ENCODE data around the gene BNC1. TPM values are rescaled to one million over a fixed set of nuclear protein-coding genes. Genes with fewer than 3 reads are reported as not detected.

Gene BNC1
- total and polyA plus RNA-seq, 2 of the 4 experiments (the other 2 are of a cell fraction), result 0.38 to 0.54 TPM

DNA sequence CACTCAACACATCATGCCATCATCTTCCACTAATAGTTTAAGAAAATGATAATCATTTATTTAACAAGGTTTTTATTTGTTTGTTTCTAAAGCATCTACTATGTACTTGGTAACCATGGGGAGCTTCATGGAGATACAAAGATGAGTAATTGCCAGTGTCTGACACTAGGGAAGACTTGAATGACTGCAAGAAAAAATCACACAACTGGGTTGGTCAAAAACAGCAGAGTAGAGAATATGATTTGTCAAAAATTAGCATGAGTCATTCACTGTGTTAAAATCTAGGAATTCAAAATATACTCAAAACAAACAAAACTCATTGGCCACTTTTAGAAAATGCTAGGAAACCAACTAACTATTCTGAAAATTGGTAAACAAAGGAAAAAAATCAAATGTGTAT is 6.3 kb downstream of the BNC1 start:
- H4K20me1 ChIP-seq (ENCODE audit: insufficient read depth, low read length), result no peaks in the 10 kb centered on the region
- ATAC-seq (ENCODE audit: low read depth) (no peak), DNase-seq (no peak)
- no peak overlapping the region for H3K23ac ChIP-seq (ENCODE audit: low read depth, low read length)
- no peaks in the 10 kb centered on the region for H3K4me1 ChIP-seq (ENCODE audit: control insufficient read depth, insufficient read depth, low read length)
- H3K27ac ChIP-seq (ENCODE audit: insufficient read depth, low read length), result no peak overlapping the region
- H3K4me3 ChIP-seq (ENCODE audit: insufficient read depth, low read depth, low read length), result no peak overlapping the region
- TF ChIP-seq NFE2L2 (IDR thresholded peaks at IDR 0.05; ENCODE audit: low read depth, low read length) (no peak), MAZ (IDR thresholded peaks at IDR 0.05; ENCODE audit: borderline replicate concordance, low read depth, low read length) (no peak), RAD21 (IDR thresholded peaks at IDR 0.05; ENCODE audit: low read length) (no peak), FOS (IDR thresholded peaks at IDR 0.05; ENCODE audit: low read depth, low read length) (no peak)
- H3K9ac ChIP-seq (ENCODE audit: low read depth, low read length), result no peak overlapping the region
- no peak overlapping the region for H4K91ac ChIP-seq (ENCODE audit: insufficient read depth, low read depth, low read length)
- in situ Hi-C loops (cut with MboI; ENCODE audit: low sequenced_read_pairs) (no loop called here), dilution Hi-C loops (cut with HindIII; ENCODE audit: low sequenced_read_pairs, unreplicated experiment) (no loop called here), intact Hi-C loops (cut with micrococcal nuclease) (no loop called here)
- H2BK20ac ChIP-seq (ENCODE audit: low read depth, low read length), result no peak overlapping the region
- no peak overlapping the region for H2AFZ ChIP-seq (replicated peaks; ENCODE audit: low read length, poor library complexity)
- no peak overlapping the region for H3K4ac ChIP-seq (ENCODE audit: low read depth, low read length)
- ChIA-PET POLR2A (ENCODE audit: unreplicated experiment) (no interaction called here), CTCF (interaction anchor here (0.6 to 1.1 kb wide), 2 partner anchors 30 kb away, joined by 3 to 5 read pairs; no protein-coding TSS in a partner anchor)
- H2AK9ac ChIP-seq (replicated peaks; ENCODE audit: low read depth, low read length, poor library complexity), result no peak overlapping the region
- no peak overlapping the region for H3K18ac ChIP-seq (ENCODE audit: low read depth, low read length)
- H2BK15ac ChIP-seq (ENCODE audit: low read depth, low read length), result no peak overlapping the region
- H3K27me3 ChIP-seq (ENCODE audit: control insufficient read depth, insufficient read depth, low read length), result peaks cover 26% of the 10 kb centered on the region
- H3K56ac ChIP-seq (ENCODE audit: extremely low read depth, insufficient read depth, low read length), result no peak overlapping the region
- no peaks in the 10 kb centered on the region; the same call in 1 of the 2 replicates for H3K9me3 ChIP-seq (ENCODE audit: control insufficient read depth, insufficient read depth, low read length)
- no peak overlapping the region for H2AK5ac ChIP-seq (ENCODE audit: low read depth, low read length)
- no peak overlapping the region for H3K4me2 ChIP-seq (ENCODE audit: low read depth, low read length)
- H2BK5ac ChIP-seq (ENCODE audit: low read depth, low read length, poor library complexity, severe bottlenecking), result no peak overlapping the region
- no peaks in the 10 kb centered on the region for H3K79me1 ChIP-seq (ENCODE audit: low read depth in 1 of 2, low read length in 2 of 2)
- H3K14ac ChIP-seq (replicated peaks; ENCODE audit: low read depth, low read length), result no peak overlapping the region
- H3K36me3 ChIP-seq (ENCODE audit: control insufficient read depth, insufficient read depth, low read length), result no peaks in the 10 kb centered on the region
- no peak overlapping the region for H2BK120ac ChIP-seq (ENCODE audit: low read depth, low read length)
- BruUV-seq (replicated peaks), result no TSS peak
- H4K8ac ChIP-seq (ENCODE audit: low read depth in 2 of 2, low read length in 2 of 2), result no peak overlapping the region
- H4K5ac ChIP-seq (ENCODE audit: low read depth, low read length), result no peak overlapping the region
- no peaks in the 10 kb centered on the region for H3K9me1 ChIP-seq (ENCODE audit: insufficient read depth, low read length)

Data from IMR-90 (cell line).